Measurements from ENCODE around the gene SHMT1. TPM values are rescaled to one million over a fixed set of nuclear protein-coding genes. Genes with fewer than 3 reads are reported as not detected.

The SHMT1 gene
- total and polyA plus RNA-seq, 4 donors: 39.6 to 360 (median 325) TPM

DNA sequence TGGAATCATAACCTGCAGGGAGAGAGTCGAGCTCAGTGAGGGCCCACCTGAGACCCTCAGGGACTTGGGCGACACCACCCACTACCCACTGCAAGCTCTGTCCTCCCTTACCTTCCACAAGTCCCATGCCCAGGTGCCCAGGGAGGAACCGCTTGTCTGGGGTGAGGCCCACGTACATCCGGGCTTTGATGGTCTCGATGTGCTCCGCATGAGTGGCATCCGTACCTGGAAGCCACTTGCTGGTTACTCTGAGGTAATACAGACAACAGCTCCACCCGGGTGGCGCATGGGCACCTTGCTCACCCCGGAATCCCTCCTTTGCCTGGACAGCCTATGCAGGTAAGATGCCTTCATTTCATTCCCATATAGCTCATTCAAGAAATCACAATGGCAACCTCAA lies 78.1 kb downstream of the SHMT1 start:
- WGBS: 97% methylated on average over 11 of the region's 11 CpGs
- Histone ChIP-seq H3K4me1 (ENCODE audit: control insufficient read depth in 4 of 4, insufficient read depth in 4 of 4, low read length in 3 of 4) (no peaks in the 10 kb centered on the region), H3K4me3 (ENCODE audit: low read depth in 1 of 3, low read length in 3 of 3) (no peak overlapping the region), H3K27ac (ENCODE audit: low read depth in 1 of 2, low read length in 2 of 2) (no peak overlapping the region), H3K9me3 (ENCODE audit: control insufficient read depth in 4 of 4, low read length in 3 of 4) (no peaks in the 10 kb centered on the region), H3K9ac (ENCODE audit: low read depth in 1 of 2, low read length in 2 of 2) (no peak overlapping the region), H3K27me3 (ENCODE audit: control insufficient read depth in 4 of 4, insufficient read depth in 4 of 4, low read length in 3 of 4) (no peaks in the 10 kb centered on the region), H3K36me3 (ENCODE audit: control insufficient read depth in 4 of 4, insufficient read depth in 3 of 4, low read depth in 1 of 4, low read length in 3 of 4) (peaks cover 9 to 74% (median 51%) of the 10 kb centered on the region in 4 donors)
- no peak for TF ChIP-seq RXRA (IDR thresholded peaks at IDR 0.05)
- no peak for DNase-seq (ENCODE audit: low spot score)

DNA sequence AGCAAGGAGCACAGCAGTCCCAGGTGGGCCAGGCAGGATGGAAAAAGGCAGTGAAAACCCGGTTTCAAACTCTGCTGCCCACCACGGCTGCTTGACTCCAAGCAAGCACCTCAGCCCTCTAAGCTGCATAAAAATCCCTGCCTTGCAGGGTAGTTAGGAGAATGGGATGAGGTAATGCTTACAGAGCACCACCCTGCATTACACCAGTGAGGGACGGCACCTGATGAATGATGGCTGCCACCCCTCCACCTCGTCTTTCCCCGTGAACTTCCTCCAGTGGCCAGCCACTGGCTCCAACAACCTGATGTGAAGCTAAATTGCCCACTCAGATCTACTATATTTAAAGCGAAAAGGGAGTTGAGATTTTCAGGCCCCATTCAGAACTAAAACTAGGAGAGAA lies 81.6 kb downstream of the SHMT1 start:
- TF ChIP-seq RXRA (IDR thresholded peaks at IDR 0.05) (no peak), TAF1 (conservative IDR thresholded peaks at IDR 0.05) (no peak), NR2F2 (IDR thresholded peaks at IDR 0.05) (no peak), SP1 (IDR thresholded peaks at IDR 0.05) (no peak), RAD21 (IDR thresholded peaks at IDR 0.05) (no peak), FOXA1 (IDR thresholded peaks at IDR 0.05) (no peak), HNF4G (IDR thresholded peaks at IDR 0.05) (no peak), EGR1 (IDR thresholded peaks at IDR 0.05; ENCODE audit: low read depth in 2 of 2) (no peak), JUND (IDR thresholded peaks at IDR 0.05) (no peak), GABPA (IDR thresholded peaks at IDR 0.05 in 1 of 2, conservative IDR thresholded peaks at IDR 0.05 in 1 of 2) (no peak), HNF4A (conservative IDR thresholded peaks at IDR 0.05) (no peak), YY1 (IDR thresholded peaks at IDR 0.05) (no peak)
- TF ChIP-seq, protein P1, sequence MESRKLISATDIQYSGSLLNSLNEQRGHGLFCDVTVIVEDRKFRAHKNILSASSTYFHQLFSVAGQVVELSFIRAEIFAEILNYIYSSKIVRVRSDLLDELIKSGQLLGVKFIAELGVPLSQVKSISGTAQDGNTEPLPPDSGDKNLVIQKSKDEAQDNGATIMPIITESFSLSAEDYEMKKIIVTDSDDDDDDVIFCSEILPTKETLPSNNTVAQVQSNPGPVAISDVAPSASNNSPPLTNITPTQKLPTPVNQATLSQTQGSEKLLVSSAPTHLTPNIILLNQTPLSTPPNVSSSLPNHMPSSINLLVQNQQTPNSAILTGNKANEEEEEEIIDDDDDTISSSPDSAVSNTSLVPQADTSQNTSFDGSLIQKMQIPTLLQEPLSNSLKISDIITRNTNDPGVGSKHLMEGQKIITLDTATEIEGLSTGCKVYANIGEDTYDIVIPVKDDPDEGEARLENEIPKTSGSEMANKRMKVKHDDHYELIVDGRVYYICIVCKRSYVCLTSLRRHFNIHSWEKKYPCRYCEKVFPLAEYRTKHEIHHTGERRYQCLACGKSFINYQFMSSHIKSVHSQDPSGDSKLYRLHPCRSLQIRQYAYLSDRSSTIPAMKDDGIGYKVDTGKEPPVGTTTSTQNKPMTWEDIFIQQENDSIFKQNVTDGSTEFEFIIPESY (IDR thresholded peaks at IDR 0.05): no peak
- TF ChIP-seq, protein P2, sequence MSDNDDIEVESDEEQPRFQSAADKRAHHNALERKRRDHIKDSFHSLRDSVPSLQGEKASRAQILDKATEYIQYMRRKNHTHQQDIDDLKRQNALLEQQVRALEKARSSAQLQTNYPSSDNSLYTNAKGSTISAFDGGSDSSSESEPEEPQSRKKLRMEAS (IDR thresholded peaks at IDR 0.05): no peak
- TF ChIP-seq, protein P3, sequence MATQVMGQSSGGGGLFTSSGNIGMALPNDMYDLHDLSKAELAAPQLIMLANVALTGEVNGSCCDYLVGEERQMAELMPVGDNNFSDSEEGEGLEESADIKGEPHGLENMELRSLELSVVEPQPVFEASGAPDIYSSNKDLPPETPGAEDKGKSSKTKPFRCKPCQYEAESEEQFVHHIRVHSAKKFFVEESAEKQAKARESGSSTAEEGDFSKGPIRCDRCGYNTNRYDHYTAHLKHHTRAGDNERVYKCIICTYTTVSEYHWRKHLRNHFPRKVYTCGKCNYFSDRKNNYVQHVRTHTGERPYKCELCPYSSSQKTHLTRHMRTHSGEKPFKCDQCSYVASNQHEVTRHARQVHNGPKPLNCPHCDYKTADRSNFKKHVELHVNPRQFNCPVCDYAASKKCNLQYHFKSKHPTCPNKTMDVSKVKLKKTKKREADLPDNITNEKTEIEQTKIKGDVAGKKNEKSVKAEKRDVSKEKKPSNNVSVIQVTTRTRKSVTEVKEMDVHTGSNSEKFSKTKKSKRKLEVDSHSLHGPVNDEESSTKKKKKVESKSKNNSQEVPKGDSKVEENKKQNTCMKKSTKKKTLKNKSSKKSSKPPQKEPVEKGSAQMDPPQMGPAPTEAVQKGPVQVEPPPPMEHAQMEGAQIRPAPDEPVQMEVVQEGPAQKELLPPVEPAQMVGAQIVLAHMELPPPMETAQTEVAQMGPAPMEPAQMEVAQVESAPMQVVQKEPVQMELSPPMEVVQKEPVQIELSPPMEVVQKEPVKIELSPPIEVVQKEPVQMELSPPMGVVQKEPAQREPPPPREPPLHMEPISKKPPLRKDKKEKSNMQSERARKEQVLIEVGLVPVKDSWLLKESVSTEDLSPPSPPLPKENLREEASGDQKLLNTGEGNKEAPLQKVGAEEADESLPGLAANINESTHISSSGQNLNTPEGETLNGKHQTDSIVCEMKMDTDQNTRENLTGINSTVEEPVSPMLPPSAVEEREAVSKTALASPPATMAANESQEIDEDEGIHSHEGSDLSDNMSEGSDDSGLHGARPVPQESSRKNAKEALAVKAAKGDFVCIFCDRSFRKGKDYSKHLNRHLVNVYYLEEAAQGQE (IDR thresholded peaks at IDR 0.05): no peak
- TF ChIP-seq, protein P4, sequence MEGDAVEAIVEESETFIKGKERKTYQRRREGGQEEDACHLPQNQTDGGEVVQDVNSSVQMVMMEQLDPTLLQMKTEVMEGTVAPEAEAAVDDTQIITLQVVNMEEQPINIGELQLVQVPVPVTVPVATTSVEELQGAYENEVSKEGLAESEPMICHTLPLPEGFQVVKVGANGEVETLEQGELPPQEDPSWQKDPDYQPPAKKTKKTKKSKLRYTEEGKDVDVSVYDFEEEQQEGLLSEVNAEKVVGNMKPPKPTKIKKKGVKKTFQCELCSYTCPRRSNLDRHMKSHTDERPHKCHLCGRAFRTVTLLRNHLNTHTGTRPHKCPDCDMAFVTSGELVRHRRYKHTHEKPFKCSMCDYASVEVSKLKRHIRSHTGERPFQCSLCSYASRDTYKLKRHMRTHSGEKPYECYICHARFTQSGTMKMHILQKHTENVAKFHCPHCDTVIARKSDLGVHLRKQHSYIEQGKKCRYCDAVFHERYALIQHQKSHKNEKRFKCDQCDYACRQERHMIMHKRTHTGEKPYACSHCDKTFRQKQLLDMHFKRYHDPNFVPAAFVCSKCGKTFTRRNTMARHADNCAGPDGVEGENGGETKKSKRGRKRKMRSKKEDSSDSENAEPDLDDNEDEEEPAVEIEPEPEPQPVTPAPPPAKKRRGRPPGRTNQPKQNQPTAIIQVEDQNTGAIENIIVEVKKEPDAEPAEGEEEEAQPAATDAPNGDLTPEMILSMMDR (IDR thresholded peaks at IDR 0.05; ENCODE audit: low read depth, low read length, missing input control): no peak
- TF ChIP-seq, protein P5, sequence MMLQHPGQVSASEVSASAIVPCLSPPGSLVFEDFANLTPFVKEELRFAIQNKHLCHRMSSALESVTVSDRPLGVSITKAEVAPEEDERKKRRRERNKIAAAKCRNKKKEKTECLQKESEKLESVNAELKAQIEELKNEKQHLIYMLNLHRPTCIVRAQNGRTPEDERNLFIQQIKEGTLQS (IDR thresholded peaks at IDR 0.05): no peak

More for the DNA sequence above, 81.6 kb downstream of the SHMT1 start:
- Histone ChIP-seq H3K4me3 (ENCODE audit: low read depth in 1 of 3, low read length in 3 of 3) (no peak overlapping the region), H3K9me3 (ENCODE audit: control insufficient read depth in 4 of 4, low read length in 3 of 4) (no peaks in the 10 kb centered on the region), H3K27ac (ENCODE audit: low read depth in 1 of 2, low read length in 2 of 2) (no peak overlapping the region), H3K36me3 (ENCODE audit: control insufficient read depth in 4 of 4, insufficient read depth in 3 of 4, low read depth in 1 of 4, low read length in 3 of 4) (peaks cover 18 to 79% (median 54%) of the 10 kb centered on the region in 4 donors), H3K9ac (ENCODE audit: low read depth in 1 of 2, low read length in 2 of 2) (no peak overlapping the region), H3K4me1 (ENCODE audit: control insufficient read depth in 4 of 4, insufficient read depth in 4 of 4, low read length in 3 of 4) (no peaks in the 10 kb centered on the region), H3K27me3 (ENCODE audit: control insufficient read depth in 4 of 4, insufficient read depth in 4 of 4, low read length in 3 of 4) (no peaks in the 10 kb centered on the region)
- DNase-seq (ENCODE audit: low spot score): no peak
- WGBS: 93% methylated on average over 6 of the region's 6 CpGs

Data from liver (tissue), 9 donors.